Esophagus squamous epithelium (tissue), 5 donors: ENCODE measurements around the gene AP3B2. TPM values are rescaled to one million over a fixed set of nuclear protein-coding genes. Genes with fewer than 3 reads are reported as not detected.

ENCODE experiments used
- DNase-seq: peaks from one replicate; lab custom pipeline; 2025; lab: John Stamatoyannopoulos, UW
- H3K27ac ChIP-seq, 4 donors: fragments of 200-600 bp; sonication (generic); one replicate each; pipeline ENCODE4 v1.5.1; 2016 to 2019; ENCODE audit warnings: mild to moderate bottlenecking in 1 of 4
- H3K27me3 ChIP-seq, 4 donors: fragments of 200-600 bp; sonication (generic); 1 replicate in 3 of 4; 2 replicates in 1 of 4; pipeline versions ENCODE4 v1.5.1 to v1.6.0; 2017 to 2021; ENCODE audit warnings: antibody characterized with exemption in 1 of 4
- H3K36me3 ChIP-seq, 3 donors: fragments of 200-600 bp; sonication (generic); one replicate each; pipeline ENCODE4 v1.5.1; 2016 to 2019
- H3K4me1 ChIP-seq, 3 donors: fragments of 200-600 bp; sonication (generic); one replicate each; pipeline ENCODE4 v1.5.1; 2017 to 2019
- H3K4me3 ChIP-seq, 4 donors: fragments of 200-600 bp; sonication (generic); 1 replicate in 3 of 4; 2 replicates in 1 of 4; pipeline ENCODE4 v1.5.1; 2016 to 2019; ENCODE audit warnings: mild to moderate bottlenecking in 2 of 4, moderate library complexity in 1 of 4
- H3K9me3 ChIP-seq, 3 donors: fragments of 200-600 bp; sonication (generic); one replicate each; pipeline ENCODE4 v1.5.1; 2016 to 2019
- CTCF ChIP-seq, 6 experiments: fragments of 450-650 bp in 4 of 6; fragments of 200-600 bp in 2 of 6; sonication (generic) in 2 of 6; IDR thresholded peaks; one replicate each; pipeline ENCODE4 v1.5.1; 2016 to 2019; ENCODE audit warnings: antibody characterized with exemption in 6 of 6, mild to moderate bottlenecking in 4 of 6, moderate library complexity in 4 of 6
- POLR2A ChIP-seq, 4 donors: fragments of 450-650 bp; IDR thresholded peaks; one replicate each; pipeline ENCODE4 v1.6.1; 2017; ENCODE audit warnings: antibody characterized with exemption in 4 of 4, mild to moderate bottlenecking in 4 of 4, moderate library complexity in 3 of 4
- WGBS, 2 donors: methylation state at CpG; one replicate each; pipeline ENCODE4 v1.1.5; 2018; 5-methylcytosine and 5-hydroxymethylcytosine counted together
- intact Hi-C: fragments of 100-400 bp; cut with DNase I; formaldehyde crosslinking; loops from one replicate; pipeline ENCODE4 v1.15.0; 2022
- total RNA-seq, 4 donors: library from RNA; depleted of rRNA; stranded (reverse); fragments of >200 nt; gene quantifications; one replicate each; pipeline ENCODE4 v1.1.0, GENCODE V29; 2016
- donor health status: DM: yes; HTN: yes; CAD: no.

The AP3B2 gene
- total RNA-seq, 4 donors from 2014 or later = 0.62 to 3.2 (median 1.7) TPM; not detected in 1

DNA sequence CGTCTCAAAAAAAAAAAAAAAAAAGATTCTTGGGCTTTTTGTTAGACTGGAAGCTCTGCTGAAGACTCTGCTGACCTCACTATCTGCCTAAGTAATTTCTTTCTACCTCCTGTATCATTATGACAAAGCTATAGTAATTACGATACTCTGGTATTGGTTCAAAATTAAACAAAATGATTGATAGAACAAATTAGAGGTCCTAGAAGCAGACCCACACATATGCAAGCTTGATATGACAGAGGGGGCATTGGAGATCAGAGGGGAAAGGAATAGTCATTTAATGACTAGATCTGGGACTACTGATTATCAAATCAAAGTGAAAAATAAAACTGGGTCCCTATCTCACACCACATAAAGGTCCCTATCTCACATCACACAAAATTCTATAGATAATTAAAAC is 21.9 kb upstream of the AP3B2 start:
- no peaks in the 10 kb centered on the region for H3K27me3 ChIP-seq
- intact Hi-C loops = no loop called here
- no peak overlapping the region for H3K4me3 ChIP-seq
- TF ChIP-seq CTCF (IDR thresholded peaks at IDR 0.05) (no peak), POLR2A (IDR thresholded peaks at IDR 0.05) (no peak)
- no peaks in the 10 kb centered on the region for H3K9me3 ChIP-seq
- 56 to 81% methylated on average over 1 to 2 of the region's 2 CpGs for WGBS, 2 donors
- no peak overlapping the region for H3K27ac ChIP-seq
- DNase-seq = no peak
- no peaks in the 10 kb centered on the region for H3K4me1 ChIP-seq
- no peaks in the 10 kb centered on the region for H3K36me3 ChIP-seq

- TF ChIP-seq CTCF (IDR thresholded peaks at IDR 0.05) = no peak
- TF ChIP-seq POLR2A (IDR thresholded peaks at IDR 0.05) = no peak
- Histone ChIP-seq H3K27ac (no peak overlapping the region), H3K9me3 (no peaks in the 10 kb centered on the region), H3K36me3 (no peaks in the 10 kb centered on the region), H3K27me3 (no peaks in the 10 kb centered on the region), H3K4me1 (no peaks in the 10 kb centered on the region), H3K4me3 (no peak overlapping the region)
- intact Hi-C loops = no loop called here
- WGBS, 2 donors = 90% methylated on average over 9 to 11 of the region's 11 CpGs
- DNase-seq = no peak
Measured at GRCh38 chr15:82730022-82730530, 20.4 kb upstream of the AP3B2 start.

DNA sequence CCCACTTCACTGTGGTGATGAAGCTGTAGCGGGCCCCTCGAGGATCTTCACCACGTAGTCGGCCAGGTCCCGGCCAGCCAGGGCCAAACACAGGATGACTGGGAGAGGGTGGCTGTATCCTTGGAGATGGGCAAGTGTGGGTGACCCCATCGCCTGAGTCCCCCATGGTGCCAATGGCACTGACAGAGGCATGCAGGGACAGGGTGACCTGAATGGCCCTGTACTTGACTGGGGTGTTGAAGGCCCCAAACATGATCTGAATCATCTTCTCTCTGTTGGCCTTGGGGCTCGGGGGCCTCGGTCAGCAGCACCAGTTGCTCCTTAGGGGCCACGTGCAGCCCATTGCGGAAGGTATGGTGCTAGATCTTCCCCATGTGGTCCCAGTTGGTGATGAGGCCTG is 17.1 kb upstream of the AP3B2 start:
- intact Hi-C loops = no loop called here
- Histone ChIP-seq H3K27ac (no peak overlapping the region), H3K4me1 (no peaks in the 10 kb centered on the region), H3K9me3 (no peaks in the 10 kb centered on the region), H3K4me3 (no peak overlapping the region), H3K36me3 (no peaks in the 10 kb centered on the region), H3K27me3 (no peaks in the 10 kb centered on the region)
- TF ChIP-seq CTCF (IDR thresholded peaks at IDR 0.05) (no peak), POLR2A (IDR thresholded peaks at IDR 0.05) (no peak)
- WGBS, 2 donors = 95% methylated on average over 4 of the region's 10 CpGs; no CpG with 5 or more reads in 1 of the 2 donors
- DNase-seq = no peak

DNA sequence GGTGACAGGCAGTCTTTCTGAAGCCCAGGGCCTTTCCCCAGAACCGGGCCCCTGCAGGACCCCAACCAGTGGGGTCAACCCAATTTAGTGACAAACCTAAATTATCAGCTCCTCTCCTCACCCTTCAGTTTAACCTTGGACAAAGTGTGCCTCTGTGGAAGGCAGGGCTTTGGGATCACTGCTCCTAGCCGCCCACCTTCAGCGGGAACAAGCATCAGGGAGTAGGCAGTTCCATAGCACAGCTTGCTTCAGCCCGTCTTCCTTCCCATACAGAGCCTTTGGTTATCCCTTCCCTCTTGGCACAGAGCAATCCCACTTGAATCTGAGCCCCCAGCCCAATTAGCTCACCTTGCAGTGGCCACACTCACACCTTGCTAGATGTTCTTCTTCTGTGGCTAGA is 5.3 kb upstream of the AP3B2 start:
- no peak for TF ChIP-seq CTCF (IDR thresholded peaks at IDR 0.05)
- no peak for TF ChIP-seq POLR2A (IDR thresholded peaks at IDR 0.05)
- Histone ChIP-seq H3K27ac (no peak overlapping the region), H3K4me3 (no peak overlapping the region), H3K36me3 (no peaks in the 10 kb centered on the region), H3K27me3 (peaks cover 0 to 35% (median 0%) of the 10 kb centered on the region in 4 donors), H3K9me3 (no peaks in the 10 kb centered on the region), H3K4me1 (peaks cover 0 to 7% (median 4%) of the 10 kb centered on the region in 3 donors)
- intact Hi-C loops = no loop called here
- WGBS, 2 donors = 80 to 88% methylated on average over 3 of the region's 4 CpGs
- DNase-seq = no peak

GRCh38 chr15:82714016-82714415 is 4.3 kb upstream of the AP3B2 start:
- WGBS, 2 donors = 58% methylated on average over 2 of the region's 3 CpGs; no CpG with 5 or more reads in 1 of the 2 donors
- H3K27me3 ChIP-seq = peaks cover 0 to 38% (median 0%) of the 10 kb centered on the region in 4 donors
- H3K4me3 ChIP-seq = no peak overlapping the region
- DNase-seq = no peak
- intact Hi-C loops = no loop called here
- no peaks in the 10 kb centered on the region for H3K9me3 ChIP-seq
- no peak overlapping the region for H3K27ac ChIP-seq
- no peaks in the 10 kb centered on the region for H3K36me3 ChIP-seq
- TF ChIP-seq POLR2A (IDR thresholded peaks at IDR 0.05) = no peak
- no peak for TF ChIP-seq CTCF (IDR thresholded peaks at IDR 0.05)
- H3K4me1 ChIP-seq = peaks cover 3 to 15% (median 6%) of the 10 kb centered on the region in 3 donors
